ENCODE data around the gene INAFM2. TPM values are rescaled to one million over a fixed set of nuclear protein-coding genes. Genes with fewer than 3 reads are reported as not detected.
A peak's percentile ranks its signal among the peaks of the same experiment; 100 is the strongest.

Gene INAFM2
- total and polyA plus RNA-seq, 9 of the 15 experiments (the other 6 are each of a cell fraction or from before 2014, with no cell fraction given) = 11.8 to 43.1 (median 27.2) TPM

- ChIA-PET POLR2A (interaction anchor here (1.2 to 1.5 kb wide), 3 partner anchors 10 to 41 kb away, joined by 3 to 5 read pairs (median 4); partner anchors contain the start of gene PHGR1), CTCF (ENCODE audit: low intra/inter-chr PET ratio) (interaction anchor here (3.6 kb wide), 1 partner anchor 52 kb away, joined by 23 read pairs; no protein-coding TSS in a partner anchor)
- Histone ChIP-seq H2AFZ (ENCODE audit: low read depth, low read length) (no peak overlapping the region), H3K36me3 (ENCODE audit: control insufficient read depth, insufficient read depth, low read length) (no peaks in the 10 kb centered on the region), H3K9me3 (replicated peaks; ENCODE audit: control insufficient read depth, insufficient read depth, low read depth, low read length) (no peaks in the 10 kb centered on the region), H3K27me3 (ENCODE audit: control insufficient read depth in 2 of 2, insufficient read depth in 2 of 2, low read length in 2 of 2) (peaks cover 0 to 16% of the 10 kb centered on the region in 2 experiments; a peak in 3 of 5 replicates), H3K79me2 (ENCODE audit: control insufficient read depth, insufficient read depth, low read length) (no peaks in the 10 kb centered on the region), H3K4me1 (replicated peaks in 1 of 2; ENCODE audit: control insufficient read depth in 2 of 2, insufficient read depth in 2 of 2, low read length in 2 of 2) (peaks cover 6 to 37% of the 10 kb centered on the region in 2 experiments), H3K9me1 (ENCODE audit: control insufficient read depth, insufficient read depth, low read length) (no peaks in the 10 kb centered on the region), H3K4me2 (ENCODE audit: insufficient read depth, low read length) (no peak overlapping the region), H3K27ac (ENCODE audit: extremely low read depth, low read depth, low read length) (no peak overlapping the region), H3K9ac (ENCODE audit: insufficient read depth in 1 of 2, low read depth in 2 of 2, low read length in 2 of 2) (peak overlapping the region in 1 of 2 experiments; percentile 52; a peak in 1 of 4 replicates), H4K20me1 (replicated peaks; ENCODE audit: control insufficient read depth, insufficient read depth, low read length) (no peaks in the 10 kb centered on the region), H3K4me3 (no peak overlapping the region)
- 24% methylated on average over 10 of the region's 10 CpGs for whole genome bisulfite sequencing (ENCODE audit: insufficient coverage, low coverage, missing lambda C conversion rate)
- BruUV-seq (replicated peaks) = no TSS peak
- in situ Hi-C loops (cut with MboI) (no loop called here), intact Hi-C loops (cut with micrococcal nuclease) (no loop called here)
- no peak for ATAC-seq
- DNase-seq (ENCODE audit: extremely low read depth in 1 of 4, low spot score in 3 of 4) = no peak
- FAIRE-seq = no peak
- no peak for TF ChIP-seq ARID4B (CRISPR knock-in tag; IDR thresholded peaks at IDR 0.05)
- no peak for TF ChIP-seq ETS2 (tag; IDR thresholded peaks at IDR 0.05; ENCODE audit: borderline replicate concordance, poor library complexity, severe bottlenecking)
- TF ChIP-seq FOSL1 (tag; conservative IDR thresholded peaks at IDR 0.05) = no peak
- TF ChIP-seq ZKSCAN3 (CRISPR knock-in tag; IDR thresholded peaks at IDR 0.05) = no peak
- TF ChIP-seq ZNF146 (CRISPR knock-in tag; IDR thresholded peaks at IDR 0.05; ENCODE audit: unreplicated experiment) = no peak
- no peak for TF ChIP-seq HSF4 (CRISPR knock-in tag; IDR thresholded peaks at IDR 0.05; ENCODE audit: borderline replicate concordance)
- TF ChIP-seq STAT6 (CRISPR knock-in tag; IDR thresholded peaks at IDR 0.05) = no peak
- TF ChIP-seq CHAMP1 (IDR thresholded peaks at IDR 0.05) = no peak
- TF ChIP-seq ATF3 (IDR thresholded peaks at IDR 0.05) = no peak
- no peak for TF ChIP-seq ATF3 (CRISPR knock-in tag; conservative IDR thresholded peaks at IDR 0.05)
- TF ChIP-seq ZNF311 (CRISPR knock-in tag; IDR thresholded peaks at IDR 0.05) = no peak
- no peak for TF ChIP-seq SOX6 (IDR thresholded peaks at IDR 0.05)
Measured at GRCh38 chr15:40369474-40369869, 46.0 kb downstream of the INAFM2 start.

Data from K562 (cell line).